Activated gamma-delta T cell treated with Interleukin-2 at 50 U/mL for 16 hours (primary cell): Measurements from ENCODE around the gene PPIAL4G.
"Not testable (repeated sequence)": the region's sequence is repeated elsewhere in the genome, so short reads cannot be mapped to it uniquely, and the experiment has no call there.

Experiments used
- DNase-seq: peaks from one replicate; pipeline ENCODE4 v3.0.0-alpha.2; 2020

Gene PPIAL4G

DNA sequence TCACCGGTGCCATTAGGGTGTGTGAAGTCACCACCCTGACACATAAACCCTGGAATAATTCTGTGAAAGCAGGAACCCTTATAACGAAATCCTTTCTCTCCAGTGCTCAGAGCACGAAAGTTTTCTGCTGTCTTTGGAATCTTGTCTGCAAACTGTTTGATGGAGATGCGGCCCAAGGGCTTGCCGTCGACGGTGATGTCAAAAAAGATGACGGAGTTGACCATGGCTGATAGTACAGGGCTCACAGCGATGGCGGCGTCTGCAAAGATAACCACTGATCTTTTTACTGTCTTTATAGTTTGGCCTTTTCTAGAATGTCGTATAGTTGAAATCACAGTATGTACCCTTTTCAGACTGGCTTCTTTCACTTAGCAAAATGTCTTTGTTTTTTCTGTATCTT is at the start of gene PPIAL4G:
Gene PPIAL4G, minus strand, starts transcription at position 274 of the 400 bp plus-strand sequence. Its CDS starts 50 bp downstream, at position 224.
- not testable (repeated sequence) for DNase-seq

DNA sequence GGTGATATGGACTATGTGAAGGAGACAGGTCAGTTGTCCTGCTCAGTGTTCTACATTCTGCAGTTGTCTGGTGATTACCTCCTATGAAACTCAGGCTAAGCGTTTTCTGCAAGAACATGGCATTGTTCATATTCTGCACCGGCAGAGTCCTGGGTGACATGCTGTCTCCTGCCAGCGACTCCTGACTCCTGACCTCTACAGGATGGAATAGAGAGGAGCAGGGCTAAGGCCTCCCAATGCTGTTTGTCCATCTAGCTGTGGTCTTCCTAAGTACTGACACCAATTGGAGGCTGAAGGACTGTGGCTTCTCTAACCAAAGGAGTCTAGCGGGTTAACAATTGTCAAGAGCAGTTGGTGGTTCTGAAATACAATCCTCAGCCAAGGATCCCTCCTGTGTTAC is 49.1 kb upstream of the PPIAL4G start:
- DNase-seq = not testable (repeated sequence)

DNA sequence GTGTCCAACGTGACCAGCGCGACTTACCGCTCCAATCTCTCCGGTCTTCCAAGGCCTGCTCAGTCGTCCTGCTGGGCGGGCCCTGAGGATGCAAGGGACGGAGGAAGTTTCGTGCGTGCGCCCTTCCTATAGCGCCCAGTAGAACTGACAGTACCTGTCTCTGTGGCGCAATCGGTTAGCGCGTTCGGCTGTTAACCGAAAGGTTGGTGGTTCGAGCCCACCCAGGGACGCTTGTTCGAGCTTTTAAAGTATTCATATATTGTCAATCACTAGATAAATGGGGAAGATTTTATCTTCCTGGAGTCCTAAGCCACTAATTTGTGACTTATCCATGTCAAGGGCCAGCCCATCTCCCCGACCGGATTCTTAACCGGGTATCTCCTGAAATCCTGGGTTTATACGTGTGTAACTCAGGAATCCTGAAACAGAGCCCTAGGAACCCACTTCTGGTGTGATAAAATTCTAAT is 46.0 kb upstream of the PPIAL4G start:
- DNase-seq = peak; percentile 44

DNA sequence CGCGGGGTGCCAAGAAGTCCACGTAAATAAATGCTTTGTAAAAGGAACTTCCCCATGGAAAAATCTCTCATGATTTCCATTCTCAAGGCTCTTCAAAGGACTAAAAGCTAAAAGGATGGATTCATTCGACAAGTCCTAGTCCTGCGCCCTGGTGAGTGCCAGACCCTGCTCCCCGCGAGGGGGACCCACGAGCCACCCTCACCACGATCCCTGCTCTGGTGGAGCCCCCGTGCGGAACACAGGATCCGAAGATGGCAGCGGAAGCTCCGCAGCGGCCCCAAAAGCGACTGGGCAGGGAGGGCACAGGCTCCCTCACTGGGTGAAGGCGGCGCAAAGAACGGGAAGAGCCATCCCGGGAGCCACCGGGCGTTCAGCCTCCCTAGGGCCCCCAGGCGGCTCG is 45.5 kb upstream of the PPIAL4G start:
- not testable (repeated sequence) for DNase-seq

DNA sequence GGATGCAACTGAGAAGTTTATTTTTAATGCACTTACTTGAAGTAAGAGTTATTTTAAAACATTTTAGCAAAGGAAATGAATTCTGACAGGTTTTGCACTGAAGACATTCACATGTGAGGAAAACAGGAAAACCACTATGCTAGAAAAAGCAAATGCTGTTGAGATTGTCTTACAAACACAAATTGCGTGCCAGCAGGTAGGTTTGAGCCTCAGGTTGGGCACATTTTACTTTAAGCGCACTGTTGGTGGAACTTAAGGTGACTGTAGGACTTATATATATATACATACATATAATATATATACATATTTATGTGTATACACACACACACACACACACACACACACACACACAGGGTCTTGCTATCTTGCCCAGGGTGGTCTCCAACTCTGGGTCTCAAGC is 43.5 kb upstream of the PPIAL4G start:
- peak; percentile 10 for DNase-seq

DNA sequence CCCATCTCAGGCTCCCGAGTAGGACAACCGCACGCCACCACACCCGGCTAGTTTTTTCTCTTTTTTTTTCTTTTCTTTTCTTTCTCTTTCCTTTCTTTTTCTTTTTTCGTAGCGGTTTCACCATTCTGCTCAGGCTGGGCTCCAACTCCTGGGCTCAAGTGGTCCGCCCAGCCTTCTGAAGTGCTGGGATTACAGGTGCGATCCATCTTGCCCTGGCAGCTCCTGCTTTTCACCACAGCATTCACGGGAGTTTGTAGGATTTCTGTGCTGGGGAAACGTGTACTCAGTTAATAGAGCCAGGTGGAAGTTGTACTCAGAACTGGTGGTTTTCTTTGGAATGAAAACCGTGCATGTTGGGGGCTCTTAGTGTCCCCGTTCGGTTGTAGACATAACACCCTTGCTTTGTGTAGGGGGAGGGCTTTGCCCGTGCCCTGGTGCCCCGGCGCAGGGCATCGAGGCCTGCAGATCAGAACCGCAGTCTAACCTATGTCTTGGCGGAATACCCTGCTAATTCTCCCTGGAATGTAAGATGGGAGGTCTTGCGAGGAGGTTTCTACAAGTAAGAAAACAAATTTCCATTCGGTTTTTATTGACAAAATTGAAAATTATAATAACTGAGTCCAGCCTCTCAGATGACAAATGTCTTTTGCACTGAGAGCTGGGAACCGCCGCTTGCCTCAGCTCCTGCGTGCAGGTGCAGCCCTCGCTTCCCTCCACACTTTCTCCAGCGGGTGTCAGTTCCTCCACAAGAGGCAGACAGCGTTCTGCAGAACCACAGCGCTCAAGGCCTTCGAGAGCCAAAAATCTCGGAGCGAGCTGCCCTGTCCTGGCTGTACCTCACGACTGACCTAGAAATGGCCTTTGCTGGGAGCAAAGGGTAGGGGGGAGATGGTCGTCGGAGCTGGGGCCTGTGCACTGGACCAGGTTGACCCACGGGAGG is 40.4 kb upstream of the PPIAL4G start:
- not testable (repeated sequence) for DNase-seq

DNA sequence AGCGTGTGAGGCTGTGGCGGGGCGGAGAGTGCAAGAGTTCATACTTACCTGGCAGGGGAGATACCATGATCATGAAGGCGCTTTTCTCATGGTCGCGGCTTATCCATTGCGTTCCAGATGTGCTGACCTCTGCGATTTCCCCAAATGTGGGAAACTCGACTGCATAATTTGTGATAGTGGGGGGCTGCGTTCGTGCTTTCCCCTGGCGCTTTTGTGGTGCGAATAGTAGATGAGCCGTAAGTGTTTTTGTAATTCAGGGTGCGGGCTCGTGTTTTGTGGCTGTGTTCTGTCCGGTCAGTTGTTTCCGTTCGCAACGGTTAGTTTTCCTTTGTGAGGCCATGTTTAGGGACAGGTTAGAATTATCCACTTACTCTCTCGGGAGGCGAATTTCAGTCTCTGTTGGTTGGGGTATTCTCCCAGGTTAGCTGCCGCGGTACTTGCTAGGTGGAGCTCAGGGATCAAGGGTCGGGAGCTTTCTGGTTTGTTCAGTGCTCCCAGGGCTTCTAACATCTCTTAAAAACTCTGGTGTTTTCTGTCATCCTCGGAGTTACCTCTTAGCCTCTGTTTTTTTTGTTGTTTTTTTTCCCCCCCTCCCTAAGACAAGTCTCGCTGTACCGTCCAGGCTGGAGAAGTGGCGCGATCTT is 39.6 kb upstream of the PPIAL4G start:
- DNase-seq = peak; percentile 87

DNA sequence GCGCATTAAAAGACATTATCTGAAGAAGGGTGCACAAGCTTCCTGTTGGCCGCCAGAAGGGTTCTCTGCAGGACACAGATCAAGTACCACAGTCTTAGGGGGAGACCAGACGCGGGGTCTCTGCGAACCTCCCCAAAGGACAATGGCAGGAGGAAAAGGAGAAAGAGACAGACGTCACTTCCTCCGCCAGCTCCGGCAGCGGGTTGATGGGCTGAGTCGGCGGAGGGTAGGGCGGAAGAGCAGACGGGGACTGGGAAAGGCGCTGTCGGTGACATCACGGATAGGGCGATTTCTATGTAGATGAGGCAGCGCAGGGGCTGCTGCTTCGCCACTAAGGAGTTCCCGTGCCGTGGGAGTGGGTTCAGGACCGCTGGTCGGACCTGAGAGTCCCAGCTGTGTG is 39.0 kb upstream of the PPIAL4G start:
- peak; percentile 74 for DNase-seq

DNA sequence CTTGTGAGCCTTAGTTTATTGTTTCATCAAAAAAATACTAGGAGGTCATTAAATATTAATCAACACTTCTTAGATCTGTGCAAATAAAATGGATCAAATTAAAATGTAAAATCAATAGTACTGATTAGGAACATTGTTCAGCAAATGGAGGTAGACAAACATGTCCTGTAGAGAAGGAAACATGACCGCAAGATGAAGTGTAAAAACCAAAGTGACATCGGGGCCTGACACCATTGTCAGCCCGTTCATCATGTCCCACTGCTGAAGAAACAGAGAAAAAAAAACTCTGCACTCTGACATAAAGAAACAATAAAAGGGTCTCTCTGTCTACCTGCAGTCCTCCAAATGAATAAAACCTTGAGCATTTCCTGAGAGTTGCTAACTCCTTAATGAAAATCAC is 31.2 kb upstream of the PPIAL4G start:
- DNase-seq = not testable (repeated sequence)

DNA sequence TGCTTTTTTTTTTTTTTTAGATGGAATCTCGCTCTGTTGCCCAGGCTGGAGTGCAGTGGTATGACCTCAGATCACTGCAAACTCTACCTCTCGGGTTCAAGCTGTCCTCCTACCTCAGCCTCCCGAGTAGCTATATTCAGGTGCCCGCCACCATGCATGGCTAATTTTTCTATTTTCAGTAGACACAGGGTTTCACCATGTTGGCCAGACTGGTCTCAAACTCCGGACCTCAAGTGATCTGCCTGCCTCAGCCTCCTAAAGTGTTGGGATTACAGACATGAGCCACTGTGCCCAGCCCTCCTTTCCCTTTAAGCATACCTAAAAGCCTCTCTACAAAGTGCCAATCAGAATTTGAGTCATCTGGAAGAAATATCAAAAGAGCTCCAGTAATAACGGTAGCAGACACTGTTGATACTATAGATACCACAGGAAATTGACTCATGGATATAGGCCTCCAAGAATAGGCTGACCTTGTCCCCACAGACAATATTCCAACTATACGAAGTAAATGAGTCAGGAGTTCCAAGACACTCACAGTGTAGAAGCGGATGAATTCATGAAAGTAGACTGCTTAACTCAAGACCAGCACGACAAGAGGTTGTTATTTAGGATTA is 29.6 kb upstream of the PPIAL4G start:
- not testable (repeated sequence) for DNase-seq

DNA sequence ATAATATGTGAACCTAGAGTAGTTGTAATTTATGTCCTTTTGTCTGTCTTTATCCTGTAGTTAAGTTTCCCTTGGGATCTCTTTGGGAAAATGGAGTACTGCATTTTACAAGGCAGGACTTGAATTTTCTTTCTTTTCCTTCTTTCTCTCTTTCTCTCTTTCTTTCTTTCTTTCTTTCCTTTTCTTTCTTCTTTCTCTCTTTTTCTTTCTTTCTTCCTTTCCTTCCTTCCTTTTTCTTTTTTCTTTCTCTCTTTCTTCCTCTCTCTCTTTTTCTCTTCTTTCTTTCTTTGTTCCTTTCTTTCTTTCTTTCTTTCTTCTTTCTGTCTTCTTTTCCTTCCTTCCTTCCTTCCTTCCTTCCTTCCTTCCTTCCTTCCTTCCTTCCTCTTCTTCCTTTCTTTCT is 10.8 kb upstream of the PPIAL4G start:
- DNase-seq = not testable (repeated sequence)

DNA sequence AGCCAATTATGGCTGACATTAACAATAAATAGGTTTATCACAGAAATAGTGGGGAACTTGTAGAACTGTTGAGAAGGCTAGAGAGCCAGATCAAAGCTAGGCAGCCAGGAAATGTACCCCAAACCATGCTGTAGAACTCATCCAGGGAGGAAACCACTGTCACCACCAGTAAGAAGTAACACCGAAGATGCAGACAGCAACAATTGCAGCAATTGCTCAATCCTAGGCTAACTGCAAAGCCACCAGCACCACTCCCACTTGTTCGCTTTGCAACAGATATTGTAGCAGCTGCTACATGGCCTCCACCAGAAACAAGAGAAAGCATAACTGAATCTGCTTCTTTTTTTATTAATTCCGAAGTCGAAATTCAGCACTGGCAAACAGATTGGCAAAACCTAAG is 2.0 kb downstream of the PPIAL4G start:
- peak; percentile 50 for DNase-seq

DNA sequence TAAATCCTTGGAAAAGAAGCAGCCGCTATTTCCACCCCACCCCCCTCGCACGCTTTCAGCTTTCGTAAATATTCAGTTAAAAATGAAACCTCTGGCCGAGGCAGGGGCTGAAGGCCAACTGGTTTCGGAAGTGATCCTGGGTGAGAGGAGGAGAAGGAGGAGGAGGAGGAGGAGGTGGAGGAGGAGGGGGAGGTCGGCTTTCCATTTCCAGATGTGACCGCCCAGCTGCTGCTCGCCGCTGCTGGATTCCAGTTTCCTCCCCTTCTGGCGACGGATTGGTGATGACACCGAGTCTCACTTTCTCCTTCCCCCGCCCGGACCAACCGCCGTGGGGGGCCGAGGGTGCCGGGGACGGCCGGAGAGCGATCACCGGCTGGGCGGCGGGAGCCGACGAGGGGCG is 23.4 kb downstream of the PPIAL4G start:
- DNase-seq = not testable (repeated sequence)

DNA sequence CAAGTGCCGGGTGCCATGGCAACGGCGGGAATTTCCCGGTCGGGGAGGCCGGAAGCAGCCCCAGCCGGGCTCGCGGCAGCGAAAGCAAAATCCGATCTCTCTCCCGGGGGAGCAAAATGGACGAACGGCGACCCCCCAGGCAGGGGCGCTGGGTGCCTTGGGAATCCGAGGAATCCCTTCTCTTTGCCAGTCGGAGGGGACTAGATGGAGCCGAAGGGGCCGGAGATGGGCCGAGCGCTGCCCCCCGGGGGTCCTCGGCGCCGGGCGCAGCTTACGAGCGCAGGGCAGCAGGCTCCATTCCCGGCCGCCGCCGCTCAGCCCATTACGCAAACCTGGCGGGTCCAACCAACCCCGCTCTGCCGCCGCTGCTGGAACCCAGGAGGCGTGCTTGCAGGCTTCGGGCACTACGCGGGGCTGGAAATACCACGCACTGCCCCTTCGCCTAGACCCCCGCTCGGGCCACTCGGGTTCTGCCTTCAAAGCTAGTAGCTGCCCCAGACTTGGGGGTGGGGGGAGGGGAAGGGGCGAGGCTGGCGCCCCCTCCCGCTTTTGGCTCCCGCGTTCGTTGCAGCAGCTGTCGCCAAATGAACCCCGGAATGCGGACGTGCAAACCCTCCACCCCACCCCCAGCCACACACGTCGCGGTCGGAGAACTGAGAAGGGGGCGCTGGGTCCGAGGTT is 24.1 kb downstream of the PPIAL4G start:
- peak; percentile 35 for DNase-seq

DNA sequence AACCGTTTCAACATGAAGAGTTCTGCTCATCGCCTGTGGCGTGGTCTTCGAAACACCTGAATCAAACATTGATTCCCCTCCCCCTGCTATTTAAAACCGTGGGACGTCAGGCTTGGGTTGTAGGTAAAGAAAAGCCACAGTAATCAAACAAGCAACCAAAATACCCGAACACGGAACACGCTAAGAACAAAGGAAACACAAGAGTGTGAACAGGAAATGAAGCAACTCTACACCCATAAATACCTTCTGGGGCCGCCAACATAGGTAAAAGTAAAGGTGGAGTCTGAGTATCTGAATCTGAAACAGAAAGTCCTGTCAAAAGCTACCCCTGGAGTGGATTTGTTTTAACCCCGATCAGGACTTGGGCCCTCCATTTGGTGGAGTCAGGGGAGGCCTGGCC is 24.7 kb downstream of the PPIAL4G start:
- peak; percentile 47 for DNase-seq

DNA sequence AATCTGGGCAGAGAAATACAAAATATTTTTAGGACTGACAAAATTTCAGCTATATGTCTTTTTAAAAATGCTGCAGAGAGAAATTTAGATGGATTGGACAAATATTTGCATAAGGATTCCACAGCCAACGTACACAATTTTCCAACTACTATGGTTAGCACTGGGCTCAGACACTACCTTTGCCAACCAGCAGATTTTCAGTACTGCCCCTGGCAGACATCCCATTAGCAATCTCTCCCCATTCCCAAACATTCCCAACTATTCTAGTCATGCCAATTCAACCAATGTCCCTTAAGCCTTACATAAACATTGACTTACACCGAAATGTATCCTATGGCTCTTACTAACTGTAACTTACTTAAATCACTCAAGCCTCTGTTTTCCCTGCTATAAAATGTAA is 30.3 kb downstream of the PPIAL4G start:
- not testable (repeated sequence) for DNase-seq

DNA sequence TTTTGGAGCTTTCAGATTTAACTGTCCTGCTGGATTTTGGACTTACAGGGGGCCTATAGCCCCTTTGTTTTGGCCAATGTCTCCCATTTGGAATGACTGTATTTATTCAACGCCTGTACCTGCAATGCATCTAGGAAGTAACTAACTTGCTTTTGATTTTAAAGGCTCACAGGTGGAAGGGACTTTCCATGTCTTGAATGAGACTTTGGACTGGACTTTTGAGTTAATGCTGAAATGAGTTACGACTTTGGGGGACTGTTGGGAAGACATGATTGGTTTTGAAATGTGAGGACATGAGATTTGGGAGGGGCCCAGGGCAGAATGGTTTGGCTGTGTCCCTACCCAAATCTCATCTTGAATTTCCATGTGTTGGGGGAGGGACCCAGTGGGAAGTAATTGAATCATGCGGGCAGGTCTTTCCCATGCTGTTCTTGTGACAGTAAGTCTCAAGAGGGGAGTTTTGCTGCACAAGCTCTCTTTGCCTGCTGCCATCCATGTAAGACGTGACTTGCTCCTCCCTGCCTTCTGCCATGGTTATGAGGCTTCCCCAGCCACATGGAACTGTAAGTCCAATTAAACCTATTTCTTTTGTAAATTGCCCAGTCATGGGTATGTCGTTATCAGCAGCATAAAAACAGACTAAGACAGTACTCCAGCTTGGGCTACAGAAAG is 43.3 kb downstream of the PPIAL4G start:
- not testable (repeated sequence) for DNase-seq

DNA sequence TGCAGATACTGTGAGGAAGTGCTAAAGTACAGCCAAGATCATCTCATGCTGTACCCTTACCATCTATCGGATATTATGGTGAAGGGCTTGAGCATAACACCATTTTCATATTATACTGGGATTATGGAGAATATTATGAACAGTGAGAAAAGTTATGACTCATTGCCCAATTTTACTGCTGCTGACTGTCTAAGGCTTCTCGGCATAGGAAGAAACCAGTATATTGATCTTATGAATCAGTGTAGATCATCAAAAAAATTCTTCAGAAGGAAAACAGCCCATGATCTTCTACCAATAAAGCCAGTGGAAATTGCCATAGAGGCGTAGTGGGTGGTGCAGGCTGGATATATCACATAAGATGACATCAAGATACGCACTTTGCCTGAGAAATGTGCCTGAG is 47.7 kb downstream of the PPIAL4G start:
- no peak for DNase-seq

DNA sequence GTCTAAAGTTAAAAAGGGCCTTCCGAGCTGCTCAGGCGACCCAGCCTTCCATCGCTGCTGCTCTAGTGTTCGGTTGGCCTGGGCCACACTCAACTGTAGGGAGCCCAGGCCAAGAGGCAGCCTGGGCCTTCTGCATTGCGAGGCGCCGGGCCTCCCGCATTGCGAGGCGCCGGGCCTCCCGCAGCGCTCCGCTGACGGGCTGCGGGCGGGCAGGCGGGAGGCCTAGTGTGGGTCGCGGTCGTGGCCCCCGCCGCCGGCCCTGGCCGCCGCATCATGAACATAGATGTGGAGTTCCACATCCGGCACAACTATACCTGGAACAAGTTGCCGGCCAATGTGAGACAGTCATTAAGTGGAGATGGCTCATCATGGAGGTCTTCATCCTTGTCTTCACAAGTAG is 48.3 kb downstream of the PPIAL4G start:
- no peak for DNase-seq

DNA sequence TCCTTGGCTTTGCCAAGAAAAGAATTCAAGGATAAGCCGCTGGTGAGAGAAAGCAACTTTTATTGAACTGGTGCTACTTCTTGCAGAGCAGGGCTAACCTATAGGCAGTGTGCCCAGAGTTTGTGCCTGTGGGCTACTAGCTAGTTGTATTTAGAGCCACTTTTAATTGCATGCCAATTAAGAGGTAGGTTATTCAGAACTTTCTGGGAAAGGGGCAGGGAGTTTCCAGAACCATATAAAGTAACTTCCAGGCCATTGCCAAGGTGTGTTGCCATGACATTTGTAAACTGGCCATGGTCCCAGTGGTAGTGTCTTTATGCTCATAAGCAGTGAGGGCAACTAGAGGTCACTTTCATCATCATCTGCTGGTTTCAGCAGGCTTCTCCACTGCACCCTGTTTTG is 50.2 kb downstream of the PPIAL4G start:
- not testable (repeated sequence) for DNase-seq
